Measurements from ENCODE around the gene GPR37.

DNA sequence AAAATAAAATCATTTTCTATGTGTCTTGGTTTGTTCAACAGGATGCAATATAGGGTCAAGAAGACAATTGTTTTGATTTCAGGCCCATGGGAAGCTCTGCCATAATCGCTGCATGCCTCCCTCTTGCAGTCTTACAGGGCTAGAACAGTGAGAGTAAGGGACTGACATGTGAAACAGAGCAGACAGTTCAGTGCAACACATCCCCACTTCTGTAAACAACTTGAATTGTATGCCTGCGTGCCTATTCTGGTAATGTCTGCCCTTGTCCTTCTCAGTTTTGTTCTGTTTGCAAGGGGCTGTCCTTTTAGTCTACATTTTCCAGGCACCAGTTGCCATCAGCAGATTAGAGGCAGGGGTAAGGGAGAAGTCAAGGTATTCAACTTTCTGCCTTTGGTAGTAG, 34.8 kb upstream of the GPR37 start:
- TF ChIP-seq, protein P1, sequence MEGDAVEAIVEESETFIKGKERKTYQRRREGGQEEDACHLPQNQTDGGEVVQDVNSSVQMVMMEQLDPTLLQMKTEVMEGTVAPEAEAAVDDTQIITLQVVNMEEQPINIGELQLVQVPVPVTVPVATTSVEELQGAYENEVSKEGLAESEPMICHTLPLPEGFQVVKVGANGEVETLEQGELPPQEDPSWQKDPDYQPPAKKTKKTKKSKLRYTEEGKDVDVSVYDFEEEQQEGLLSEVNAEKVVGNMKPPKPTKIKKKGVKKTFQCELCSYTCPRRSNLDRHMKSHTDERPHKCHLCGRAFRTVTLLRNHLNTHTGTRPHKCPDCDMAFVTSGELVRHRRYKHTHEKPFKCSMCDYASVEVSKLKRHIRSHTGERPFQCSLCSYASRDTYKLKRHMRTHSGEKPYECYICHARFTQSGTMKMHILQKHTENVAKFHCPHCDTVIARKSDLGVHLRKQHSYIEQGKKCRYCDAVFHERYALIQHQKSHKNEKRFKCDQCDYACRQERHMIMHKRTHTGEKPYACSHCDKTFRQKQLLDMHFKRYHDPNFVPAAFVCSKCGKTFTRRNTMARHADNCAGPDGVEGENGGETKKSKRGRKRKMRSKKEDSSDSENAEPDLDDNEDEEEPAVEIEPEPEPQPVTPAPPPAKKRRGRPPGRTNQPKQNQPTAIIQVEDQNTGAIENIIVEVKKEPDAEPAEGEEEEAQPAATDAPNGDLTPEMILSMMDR (IDR thresholded peaks at IDR 0.05), result no peak
- no peak for TF ChIP-seq POLR2A (IDR thresholded peaks at IDR 0.05)

Measured in Peyer's patch (tissue), 4 donors.